HepG2 (cell line): ENCODE data around the gene DHH. TPM values are rescaled to one million over a fixed set of nuclear protein-coding genes. Genes with fewer than 3 reads are reported as not detected.
A peak's percentile ranks its signal among the peaks of the same experiment; 100 is the strongest.

Experiments
- ATAC-seq: fragments of 200-7000 bp; cut with Tn5 transposase; 3 replicates; pipeline ENCODE4 v1.9.1; 2020; ENCODE audit warnings: mild to moderate bottlenecking, moderate library complexity
- BruUV-seq: library from RNA; stranded (reverse); fragments of 400-500 nt; replicated peaks from 2 replicates; lab custom pipeline; 2021; lab: Mats Ljungman, UMichigan
- CTCF ChIA-PET: fragments of 300-600 bp; formaldehyde crosslinking; extraction: SDS; loops from one replicate; lab custom pipeline; 2021; ENCODE audit warnings: low total read pairs, inconsistent platforms, low intra/inter-chr PET ratio; lab: Yijun Ruan, JAX
- POLR2A ChIA-PET: fragments of 350-600 bp; sonication (Branson Sonifier 250); formaldehyde crosslinking; loops from one replicate; lab custom pipeline; 2020; ENCODE audit warnings: antibody characterized with exemption, inconsistent platforms; lab: Yijun Ruan, JAX
- DNase-seq: peaks from one replicate; pipeline ENCODE4 v3.0.0-alpha.2; 2015; ENCODE audit warnings: low spot score
- FAIRE-seq: peaks from 3 replicates; lab custom pipeline; 2011; peaks lifted over from hg19 to GRCh38; lab: Jason Lieb, UNC
- H2AFZ ChIP-seq: one replicate; pipeline ENCODE4 v1.6.1; 2011; ENCODE audit warnings: low read length, inconsistent platforms
- H3K27ac ChIP-seq: fragments of 300-600 bp; 3 replicates; pipeline ENCODE4 v1.8.0; 2011; ENCODE audit warnings: mixed run types, mild to moderate bottlenecking, mixed read lengths, low read length, inconsistent platforms; ENCODE audit not compliant: insufficient read depth; ENCODE audit errors: extremely low read length
- H3K27me3 ChIP-seq, 2 experiments: fragments of 200-600 bp in 1 of 2; 2 replicates in 1 of 2; 3 replicates in 1 of 2; pipeline versions ENCODE4 v1.6.0 to v1.8.0; 2011; ENCODE audit warnings: low read length in 2 of 2, mild to moderate bottlenecking in 2 of 2, moderate library complexity in 2 of 2, inconsistent platforms in 1 of 2; ENCODE audit not compliant: insufficient read depth in 2 of 2, control insufficient read depth in 1 of 2
- H3K36me3 ChIP-seq, 2 experiments: fragments of 200-600 bp in 1 of 2; replicated peaks in 1 of 2; 2 replicates in 1 of 2; 3 replicates in 1 of 2; pipeline versions ENCODE4 v1.5.1 to v1.8.0; 2011; ENCODE audit warnings: low read length in 2 of 2, inconsistent platforms in 1 of 2; ENCODE audit not compliant: insufficient read depth in 2 of 2, control insufficient read depth in 1 of 2
- H3K4me1 ChIP-seq: 2 replicates; pipeline ENCODE4 v1.5.1; 2012; ENCODE audit warnings: low read length, inconsistent platforms; ENCODE audit not compliant: insufficient read depth
- H3K4me2 ChIP-seq: 2 replicates; pipeline ENCODE4 v1.6.0; 2011; ENCODE audit warnings: low read depth, low read length, inconsistent platforms
- H3K4me3 ChIP-seq, 3 experiments: fragments of 200-600 bp in 1 of 3; sonication (generic), shearing (Covaris generic) in 1 of 3; replicated peaks in 1 of 3; 2 replicates each; pipeline ENCODE4 v1.5.1; 2011 to 2016; ENCODE audit warnings: low read length in 3 of 3, inconsistent platforms in 2 of 3, low read depth in 2 of 3, mild to moderate bottlenecking in 2 of 3, control low read depth in 1 of 3, mixed read lengths in 1 of 3; ENCODE audit not compliant: insufficient read depth in 1 of 3
- H3K79me2 ChIP-seq: one replicate; pipeline ENCODE4 v1.6.1; 2011; ENCODE audit warnings: low read length, inconsistent platforms; ENCODE audit not compliant: insufficient read depth
- H3K9ac ChIP-seq: 2 replicates; pipeline ENCODE4 v1.6.0; 2011; ENCODE audit warnings: mild to moderate bottlenecking, low read depth, low read length, inconsistent platforms; ENCODE audit not compliant: insufficient read depth
- H3K9me3 ChIP-seq: 2 replicates; pipeline ENCODE4 v1.5.1; 2012; ENCODE audit warnings: mild to moderate bottlenecking, low read length
- H4K20me1 ChIP-seq: 2 replicates; pipeline ENCODE4 v1.6.0; 2011; ENCODE audit warnings: inconsistent platforms, mild to moderate bottlenecking, low read length, moderate library complexity; ENCODE audit not compliant: insufficient read depth
- ARID4A ChIP-seq: sonication (generic); formaldehyde crosslinking; IDR thresholded peaks from 2 replicates; pipeline ENCODE4 v1.5.0; 2020; ENCODE audit warnings: mild to moderate bottlenecking, missing genetic modification reagents, borderline replicate concordance
- CC2D1A ChIP-seq: sonication (generic); formaldehyde crosslinking; IDR thresholded peaks from 2 replicates; pipeline ENCODE4 v1.8.1; 2023; ENCODE audit warnings: mild to moderate bottlenecking, missing genetic modification reagents
- FOXP4 ChIP-seq: sonication (generic); formaldehyde crosslinking; IDR thresholded peaks from 2 replicates; pipeline ENCODE4 v1.4.0; 2020; ENCODE audit warnings: missing genetic modification reagents
- HDAC1 ChIP-seq: sonication (generic); formaldehyde crosslinking; IDR thresholded peaks from 2 replicates; pipeline ENCODE4 v1.5.1; 2020; ENCODE audit warnings: mild to moderate bottlenecking, missing genetic modification reagents
- HMGXB4 ChIP-seq, 2 experiments: sonication (generic) in 1 of 2; formaldehyde crosslinking in 1 of 2; IDR thresholded peaks; 2 replicates each; pipeline versions ENCODE4 v1.4.0 to v1.6.1; 2018 to 2020; ENCODE audit warnings: missing genetic modification reagents in 2 of 2, borderline replicate concordance in 1 of 2, low read depth in 1 of 2, mild to moderate bottlenecking in 1 of 2, missing biosample characterization in 1 of 2
- NAIF1 ChIP-seq: sonication (generic); formaldehyde crosslinking; IDR thresholded peaks from 2 replicates; pipeline ENCODE4 v1.5.0; 2020; ENCODE audit warnings: mild to moderate bottlenecking, missing genetic modification reagents, borderline replicate concordance
- SIN3A ChIP-seq: IDR thresholded peaks from 2 replicates; pipeline ENCODE4 v1.6.1; 2011; ENCODE audit warnings: low read depth, mild to moderate bottlenecking, control low read depth, low read length, borderline replicate concordance
- SOX13 ChIP-seq, 3 experiments: fragments of 450-650 bp in 1 of 3; sonication (generic) in 1 of 3; formaldehyde crosslinking in 1 of 3; IDR thresholded peaks in 2 of 3; conservative IDR thresholded peaks in 1 of 3; 2 replicates each; pipeline versions ENCODE4 v1.5.0 to v1.6.1; 2016 to 2020; ENCODE audit warnings: antibody characterized with exemption in 1 of 3, mild to moderate bottlenecking in 1 of 3, missing compliant biosample characterization in 1 of 3, missing genetic modification reagents in 1 of 3, moderate library complexity in 1 of 3
- ZFP90 ChIP-seq: sonication (generic); formaldehyde crosslinking; IDR thresholded peaks from 2 replicates; pipeline ENCODE4 v1.8.0; 2022; ENCODE audit warnings: missing genetic modification reagents, mild to moderate bottlenecking, inconsistent platforms, borderline replicate concordance
- ZNF335 ChIP-seq: sonication (generic); formaldehyde crosslinking; IDR thresholded peaks from 2 replicates; pipeline ENCODE4 v1.4.0; 2020; ENCODE audit warnings: missing genetic modification reagents
- ZNF484 ChIP-seq: sonication (generic); formaldehyde crosslinking; IDR thresholded peaks from 2 replicates; pipeline ENCODE4 v1.5.1; 2020; ENCODE audit warnings: mild to moderate bottlenecking, low read depth, missing genetic modification reagents, borderline replicate concordance
- ZNF652 ChIP-seq: IDR thresholded peaks from 2 replicates; pipeline ENCODE4 v1.6.1; 2016; ENCODE audit warnings: low read depth, borderline replicate concordance
- WGBS: methylation state at CpG from one replicate; pipeline ENCODE4 v1.1.6; 2017; ENCODE audit warnings: low lambda C conversion rate; 5-methylcytosine and 5-hydroxymethylcytosine counted together
- in situ Hi-C: cut with HindIII; loops from 2 replicates; pipeline ENCODE4 v1.10.0; 2017; ENCODE audit warnings: low pct_unique_long_range_greater_than_20kb; ENCODE audit not compliant: extremely low pct_ligation_motif_present
- intact Hi-C: fragments of 100-400 bp; cut with micrococcal nuclease; formaldehyde crosslinking; loops from one replicate; pipeline ENCODE4 v1.10.0; 2022; ENCODE audit not compliant: unreplicated experiment
- polyA plus RNA-seq, 8 experiments: library from polyadenylated mRNA; depleted of rRNA in 3 of 8; stranded (reverse) in 7 of 8; unstranded in 1 of 8; fragments of >200 nt; fragmentation: Illumina TruSeq in 4 of 8; extraction: Trizol in 4 of 8; gene quantifications; 2 replicates each; pipeline versions ENCODE4 v1.2.1 to v1.2.3, GENCODE V29; 2011 to 2016; ENCODE audit warnings: low read depth in 4 of 8, missing spikeins in 1 of 8, mixed read lengths in 1 of 8; ENCODE audit not compliant: insufficient read depth in 1 of 8
- total RNA-seq, 5 experiments: library from RNA; depleted of rRNA; stranded (reverse); fragments of >200 nt; fragmentation: Illumina TruSeq; extraction: Trizol; gene quantifications; 2 replicates each; pipeline ENCODE4 v1.2.3, GENCODE V29; 2016; ENCODE audit warnings: low read depth in 1 of 5

DHH gene
- total and polyA plus RNA-seq, 2 of the 13 experiments (the other 11 are each of a cell fraction or from before 2014, with no cell fraction given): not detected

- TF ChIP-seq ARID4A (CRISPR knock-in tag) (0 out of 2 replicates have a peak, but pooled peaks have one; percentile 17), ZNF484 (no peak), HMGXB4 (CRISPR knock-in tag; IDR thresholded peaks at IDR 0.05; ENCODE audit: borderline replicate concordance in 1 of 2, low read depth in 1 of 2) (0 out of 4 replicates have a peak, but pooled peaks of 1 of the 2 experiments have one; percentile 31), ZFP90 (0 out of 2 replicates have a peak, but pooled peaks have one; percentile 24)
These were observed 2.4 kb downstream of the DHH start (continued) for GRCh38 chr12:49092086-49092815.

GRCh38 chr12:49091836-49092085 is 2.8 kb downstream of the DHH start:
- Histone ChIP-seq H2AFZ (no peak overlapping the region), H3K4me3 (peak overlapping the region; percentile 39 to 70 (median 50); a peak in 5 of 6 replicates), H3K79me2 (no peaks in the 10 kb centered on the region), H3K9me3 (no peaks in the 10 kb centered on the region), H3K27ac (no peak overlapping the region), H3K36me3 (no peaks in the 10 kb centered on the region), H4K20me1 (no peaks in the 10 kb centered on the region), H3K9ac (no peak overlapping the region), H3K4me2 (peak overlapping the region; percentile 94), H3K4me1 (peaks cover 52% of the 10 kb centered on the region), H3K27me3 (peaks cover 12 to 70% of the 10 kb centered on the region in 2 experiments; a peak in 4 of 5 replicates)
- no peak for ATAC-seq
- no peak for DNase-seq
- in situ Hi-C loops: no loop called here
- WGBS: 2% methylated on average over 14 of the region's 14 CpGs
- ChIA-PET CTCF (no interaction called here), POLR2A (interaction anchor here (0.9 to 2.0 kb wide), 3 partner anchors 18 to 38 kb away, joined by 4 to 5 read pairs (median 5); no protein-coding TSS in a partner anchor)
- intact Hi-C loops: no loop called here
- no TSS peak for BruUV-seq
- no peak for FAIRE-seq
- no peak for TF ChIP-seq CC2D1A (CRISPR knock-in tag)
- TF ChIP-seq FOXP4: no peak
- TF ChIP-seq NAIF1 (CRISPR knock-in tag): no peak
- TF ChIP-seq SIN3A: no peak
- TF ChIP-seq SOX13 (IDR thresholded peaks at IDR 0.05): no peak
- 0 out of 4 replicates have a peak, but pooled peaks of 1 of the 2 experiments have one; percentile 1 for TF ChIP-seq SOX13 (CRISPR knock-in tag; conservative IDR thresholded peaks at IDR 0.05 in 1 of 2, IDR thresholded peaks at IDR 0.05 in 1 of 2)
- peak; percentile 36; the same call in 1 of the 2 replicates for TF ChIP-seq HDAC1
- peak; percentile 75 for TF ChIP-seq ZNF652
- TF ChIP-seq ZNF335 (CRISPR knock-in tag): no peak
